Naive B cell (primary cell): ENCODE data around the gene RHOC. TPM values are rescaled to one million over a fixed set of nuclear protein-coding genes. Genes with fewer than 3 reads are reported as not detected.
A peak's percentile ranks its signal among the peaks of the same experiment; 100 is the strongest.

Experiments used
- ATAC-seq, 2 donors: fragments of 150-1000 bp; cut with Tn5 transposase; 2 replicates each; pipeline ENCODE4 v1.10.0; 2021; ENCODE audit warnings: low read depth in 2 of 2, mild to moderate bottlenecking in 2 of 2, moderate library complexity in 2 of 2
- DNase-seq: peaks from one replicate; pipeline ENCODE4 v3.0.0; 2022
- H3K27ac Mint-ChIP-seq, 6 donors: one replicate each; pipeline ENCODE4 v1.8.0; 2020 to 2022; ENCODE audit warnings: mild to moderate bottlenecking in 6 of 6, mixed read lengths in 6 of 6, moderate library complexity in 5 of 6, inconsistent platforms in 2 of 6
- H3K27me3 Mint-ChIP-seq, 3 donors: one replicate each; pipeline ENCODE4 v1.8.0; 2021 to 2022; ENCODE audit warnings: mixed read lengths in 3 of 3, mild to moderate bottlenecking in 1 of 3
- H3K36me3 Mint-ChIP-seq, 2 donors: one replicate each; pipeline ENCODE4 v1.8.0; 2020 to 2022; ENCODE audit warnings: mixed read lengths in 2 of 2, inconsistent platforms in 1 of 2, mild to moderate bottlenecking in 1 of 2
- H3K4me1 Mint-ChIP-seq, 3 donors: one replicate each; pipeline ENCODE4 v1.8.0; 2020 to 2022; ENCODE audit warnings: mixed read lengths in 3 of 3, inconsistent platforms in 1 of 3, mild to moderate bottlenecking in 1 of 3, moderate library complexity in 1 of 3
- H3K4me3 Mint-ChIP-seq, 8 donors: one replicate each; pipeline ENCODE4 v1.8.0; 2020 to 2022; ENCODE audit warnings: mild to moderate bottlenecking in 8 of 8, mixed read lengths in 8 of 8, moderate library complexity in 8 of 8, inconsistent platforms in 2 of 8
- H3K9me3 Mint-ChIP-seq, 7 donors: one replicate each; pipeline ENCODE4 v1.8.0; 2020 to 2022; ENCODE audit warnings: mixed read lengths in 7 of 7, mild to moderate bottlenecking in 5 of 7, inconsistent platforms in 2 of 7, moderate library complexity in 1 of 7
- polyA plus RNA-seq, 6 donors: library from polyadenylated mRNA; unstranded; fragments of 300-500 nt; fragmentation: Illumina TruSeq; gene quantifications; one replicate each; pipeline ENCODE4 v1.2.3, GENCODE V29; 2021; ENCODE audit warnings: low read depth in 6 of 6

The RHOC gene
- polyA plus RNA-seq, 6 donors from 2014 or later = 34.7 to 85.7 (median 52.0) TPM

DNA sequence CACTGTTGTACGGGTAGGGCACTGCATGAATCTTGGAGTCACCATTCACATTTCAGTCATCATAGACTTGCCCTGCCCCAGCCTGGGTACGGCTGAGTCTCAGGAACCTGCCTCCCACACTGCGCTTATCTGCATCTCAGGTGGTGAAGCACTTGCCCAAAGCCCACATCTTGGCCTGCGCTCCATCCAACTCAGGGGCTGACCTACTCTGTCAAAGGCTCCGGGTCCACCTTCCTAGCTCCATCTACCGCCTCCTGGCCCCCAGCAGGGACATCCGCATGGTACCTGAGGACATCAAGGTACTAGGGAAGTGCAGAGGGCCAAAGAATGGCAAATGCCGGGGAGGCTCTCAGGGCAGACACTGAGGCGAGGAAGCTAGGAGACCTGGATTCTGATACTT is 11.7 kb downstream of the RHOC start:
- peaks cover 13 to 14% of the 10 kb centered on the region in 2 donors for H3K36me3 Mint-ChIP-seq

DNA sequence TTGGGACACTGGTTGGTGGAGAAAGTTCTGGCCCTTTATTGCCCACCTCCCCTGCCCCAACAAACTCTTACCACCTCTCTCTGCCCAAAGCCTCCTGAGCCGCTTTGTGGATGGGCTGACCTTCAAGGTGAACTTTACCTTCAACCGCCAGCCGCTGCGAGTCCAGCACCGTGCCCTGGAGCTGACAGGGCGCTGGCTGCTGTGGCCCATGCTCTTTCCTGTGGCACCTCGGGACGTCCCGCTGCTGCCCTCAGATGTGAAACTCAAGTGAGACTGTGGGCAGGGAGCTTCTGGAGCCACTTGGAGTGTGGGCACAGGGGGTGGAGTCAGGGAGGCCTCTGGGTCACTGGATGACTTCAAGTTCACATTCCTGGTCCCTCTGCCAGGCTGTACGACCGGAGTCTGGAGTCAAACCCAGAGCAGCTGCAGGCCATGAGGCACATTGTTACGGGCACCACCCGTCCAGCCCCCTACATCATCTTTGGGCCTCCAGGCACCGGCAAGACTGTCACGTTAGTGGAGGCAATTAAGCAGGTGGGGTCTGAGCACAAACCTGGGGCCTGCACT is 12.5 kb downstream of the RHOC start:
- Mint-ChIP-seq H3K36me3 (peaks cover 13 to 14% of the 10 kb centered on the region in 2 donors), H3K27ac (no peak overlapping the region)

More for the DNA sequence above, 11.7 kb downstream of the RHOC start:
- Mint-ChIP-seq H3K27me3 (no peaks in the 10 kb centered on the region), H3K4me3 (peak overlapping the region in 1 of 8 donors; percentile 35), H3K4me1 (peaks cover 13 to 28% (median 18%) of the 10 kb centered on the region in 3 donors), H3K9me3 (no peaks in the 10 kb centered on the region), H3K27ac (no peak overlapping the region)
- DNase-seq (no peak), ATAC-seq (no peak)

DNA sequence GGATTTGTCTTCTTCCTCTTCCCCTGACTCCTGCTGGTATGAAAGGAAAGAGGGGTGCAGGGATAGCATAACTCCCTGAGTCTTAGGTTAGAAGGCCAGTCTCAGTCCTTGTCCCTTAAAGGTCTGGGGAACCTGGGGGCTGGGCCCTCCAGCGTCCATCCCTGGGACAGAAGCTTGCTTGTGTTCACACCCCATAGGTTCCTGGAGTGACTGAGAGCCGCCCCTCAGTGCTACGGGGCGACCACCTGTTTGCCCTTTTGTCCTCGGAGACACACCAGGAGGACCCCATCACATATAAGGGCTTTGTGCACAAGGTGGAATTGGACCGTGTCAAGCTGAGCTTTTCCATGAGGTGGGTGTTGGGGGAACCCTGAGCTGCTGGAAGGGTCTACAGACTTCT is 13.1 kb downstream of the RHOC start:
- Mint-ChIP-seq H3K36me3 (peaks cover 13 to 14% of the 10 kb centered on the region in 2 donors), H3K27ac (peak overlapping the region in 1 of 6 donors; percentile 27)

More for the DNA sequence above, 12.5 kb downstream of the RHOC start:
- no peaks in the 10 kb centered on the region for H3K9me3 Mint-ChIP-seq
- DNase-seq (no peak), ATAC-seq (no peak)
- peaks cover 5 to 20% (median 10%) of the 10 kb centered on the region in 3 donors for H3K4me1 Mint-ChIP-seq
- H3K27me3 Mint-ChIP-seq = no peaks in the 10 kb centered on the region
- H3K4me3 Mint-ChIP-seq = no peak overlapping the region

DNA sequence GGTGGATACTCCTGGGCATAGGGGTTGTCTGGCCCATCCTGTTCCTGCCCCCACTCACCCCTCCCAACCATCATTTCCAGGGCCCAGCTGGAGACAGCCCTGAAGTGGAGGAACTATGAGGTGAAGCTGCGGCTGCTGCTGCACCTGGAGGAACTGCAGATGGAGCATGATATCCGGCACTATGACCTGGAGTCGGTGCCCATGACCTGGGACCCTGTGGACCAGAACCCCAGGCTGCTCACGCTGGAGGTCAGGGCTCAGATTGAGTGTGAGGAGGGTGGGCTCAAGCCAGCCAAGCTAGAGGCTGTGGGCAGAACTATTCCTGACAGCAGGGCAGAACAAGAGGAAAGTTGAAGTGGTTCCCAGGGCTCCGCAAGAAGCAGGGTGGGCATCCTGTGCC is 14.2 kb downstream of the RHOC start:
- H3K27me3 Mint-ChIP-seq = no peaks in the 10 kb centered on the region
- H3K4me3 Mint-ChIP-seq = no peak overlapping the region
- H3K4me1 Mint-ChIP-seq = peaks cover 2 to 6% (median 5%) of the 10 kb centered on the region in 3 donors
- peaks cover 13 to 14% of the 10 kb centered on the region in 2 donors for H3K36me3 Mint-ChIP-seq
- ATAC-seq (no peak), DNase-seq (no peak)
- H3K9me3 Mint-ChIP-seq = no peaks in the 10 kb centered on the region
- H3K27ac Mint-ChIP-seq = no peak overlapping the region

More for the DNA sequence above, 13.1 kb downstream of the RHOC start:
- ATAC-seq = no peak
- DNase-seq = no peak
- Mint-ChIP-seq H3K4me3 (peak overlapping the region in 1 of 8 donors; percentile 25), H3K27me3 (no peaks in the 10 kb centered on the region), H3K4me1 (peaks cover 0 to 14% (median 6%) of the 10 kb centered on the region in 3 donors), H3K9me3 (no peaks in the 10 kb centered on the region)

DNA sequence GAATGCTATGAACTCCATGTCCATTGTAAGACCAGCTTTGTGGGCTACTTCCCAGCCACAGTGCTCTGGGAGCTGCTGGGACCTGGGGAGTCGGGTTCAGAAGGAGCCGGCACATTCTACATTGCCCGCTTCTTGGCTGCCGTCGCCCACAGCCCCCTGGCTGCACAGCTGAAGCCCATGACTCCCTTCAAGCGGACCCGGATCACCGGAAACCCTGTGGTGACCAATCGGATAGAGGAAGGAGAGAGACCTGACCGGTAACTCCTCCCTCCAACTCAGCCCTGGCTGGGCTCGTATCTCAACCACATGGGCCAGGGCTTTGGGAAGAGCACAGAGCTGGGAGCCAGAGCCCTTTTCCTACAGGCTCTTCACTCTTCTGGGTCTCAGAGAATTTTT is 17.1 kb downstream of the RHOC start:
- H3K4me1 Mint-ChIP-seq = peaks cover 5 to 11% (median 7%) of the 10 kb centered on the region in 3 donors
- H3K4me3 Mint-ChIP-seq = no peak overlapping the region
- H3K36me3 Mint-ChIP-seq = peaks cover 11 to 13% of the 10 kb centered on the region in 2 donors
- ATAC-seq (no peak), DNase-seq (no peak)
- H3K9me3 Mint-ChIP-seq = no peaks in the 10 kb centered on the region
- no peaks in the 10 kb centered on the region for H3K27me3 Mint-ChIP-seq
- H3K27ac Mint-ChIP-seq = no peak overlapping the region

DNA sequence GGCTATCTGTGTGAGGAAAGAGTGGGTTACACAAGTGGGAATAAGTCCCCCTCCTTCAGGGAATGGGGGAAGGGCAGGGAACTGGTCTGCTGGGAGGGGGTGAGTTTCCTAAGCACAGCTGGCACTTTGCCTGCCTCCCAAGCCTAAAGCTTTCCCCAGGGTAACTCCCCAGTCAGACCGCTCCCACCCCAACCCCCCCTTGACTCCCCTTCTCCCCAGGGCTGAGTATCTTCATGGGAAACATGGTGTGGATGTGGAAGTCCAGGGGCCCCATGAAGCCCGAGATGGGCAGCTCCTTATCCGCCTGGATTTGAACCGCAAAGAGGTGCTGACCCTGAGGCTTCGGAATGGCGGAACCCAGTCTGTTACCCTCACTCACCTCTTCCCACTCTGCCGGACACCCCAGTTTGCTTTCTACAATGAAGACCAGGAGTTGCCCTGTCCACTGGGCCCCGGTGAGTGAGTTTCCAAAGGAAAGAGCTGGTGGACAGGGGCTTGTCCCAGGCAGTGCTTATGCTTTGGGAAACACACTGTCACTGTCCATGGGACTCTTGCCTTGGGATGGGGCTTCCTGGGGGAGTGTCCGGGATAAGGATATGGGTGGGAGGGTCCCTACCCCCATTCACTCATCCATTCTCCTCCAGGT is 17.6 kb downstream of the RHOC start:
- H3K4me3 Mint-ChIP-seq = no peak overlapping the region
- H3K27me3 Mint-ChIP-seq = no peaks in the 10 kb centered on the region
- peaks cover 5 to 11% (median 7%) of the 10 kb centered on the region in 3 donors for H3K4me1 Mint-ChIP-seq
- ATAC-seq = no peak
- no peak overlapping the region for H3K27ac Mint-ChIP-seq
- no peak for DNase-seq
- H3K9me3 Mint-ChIP-seq = no peaks in the 10 kb centered on the region
- peaks cover 10 to 13% of the 10 kb centered on the region in 2 donors for H3K36me3 Mint-ChIP-seq

DNA sequence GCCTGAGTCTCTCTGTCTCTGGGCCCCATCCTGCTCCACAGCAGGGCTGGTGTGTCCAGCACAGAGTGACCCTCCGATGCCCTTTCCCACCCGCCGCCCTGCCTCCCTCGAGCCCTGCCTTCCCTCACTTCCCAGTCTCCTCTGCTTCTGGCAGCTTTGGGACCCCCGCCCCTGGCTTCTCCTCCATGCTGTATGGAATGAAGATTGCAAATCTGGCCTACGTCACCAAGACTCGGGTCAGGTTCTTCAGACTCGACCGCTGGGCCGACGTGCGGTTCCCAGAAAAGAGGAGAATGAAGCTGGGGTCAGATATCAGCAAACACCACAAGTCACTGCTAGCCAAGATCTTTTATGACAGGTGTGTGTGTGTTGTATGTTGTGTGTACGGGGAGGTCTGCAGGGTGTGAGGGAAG is 18.1 kb downstream of the RHOC start:
- Mint-ChIP-seq H3K27ac (peak overlapping the region in 2 of 6 donors; percentile 56 to 78), H3K27me3 (no peaks in the 10 kb centered on the region), H3K36me3 (peaks cover 10 to 13% of the 10 kb centered on the region in 2 donors), H3K4me3 (no peak overlapping the region), H3K9me3 (no peaks in the 10 kb centered on the region), H3K4me1 (peaks cover 5 to 11% (median 7%) of the 10 kb centered on the region in 3 donors)
- ATAC-seq (no peak), DNase-seq (no peak)

DNA sequence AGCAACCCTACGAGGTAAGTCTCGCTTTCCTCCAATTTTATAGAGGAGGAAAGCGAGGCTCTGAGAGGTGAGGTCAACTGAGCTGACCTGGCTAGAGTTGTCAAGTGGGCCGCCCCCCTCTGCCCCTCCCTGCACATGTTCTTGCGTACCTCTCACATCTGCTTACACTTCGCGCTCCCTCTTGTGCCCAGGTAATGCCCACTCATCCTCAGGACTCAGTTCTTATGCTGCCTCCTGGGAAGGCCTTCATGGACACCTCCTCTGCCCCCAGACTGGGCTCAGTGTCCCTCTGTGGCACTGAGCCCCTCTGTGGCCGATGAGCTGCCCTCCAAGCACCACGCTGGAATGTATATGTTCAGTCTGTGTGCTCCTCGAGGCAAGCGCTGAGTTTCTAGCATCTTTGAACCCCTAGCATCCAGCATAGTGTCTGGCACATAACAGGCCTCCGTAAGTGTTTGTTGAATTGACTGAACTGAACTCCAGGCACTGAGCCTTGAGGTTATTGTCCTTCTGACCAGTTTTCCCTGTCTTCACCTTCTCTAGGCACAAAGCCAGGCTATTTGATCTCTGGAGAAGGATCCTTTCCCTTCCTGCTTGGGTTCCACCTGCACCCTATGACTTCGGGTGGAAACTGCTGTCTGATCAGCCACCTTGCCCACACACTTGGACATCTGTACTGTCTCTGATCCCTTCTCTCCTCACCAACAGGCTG is 19.0 kb downstream of the RHOC start:
- no peaks in the 10 kb centered on the region for H3K9me3 Mint-ChIP-seq
- DNase-seq = no peak
- H3K27ac Mint-ChIP-seq = peak overlapping the region in 2 of 6 donors; percentile 24 to 56

DNA sequence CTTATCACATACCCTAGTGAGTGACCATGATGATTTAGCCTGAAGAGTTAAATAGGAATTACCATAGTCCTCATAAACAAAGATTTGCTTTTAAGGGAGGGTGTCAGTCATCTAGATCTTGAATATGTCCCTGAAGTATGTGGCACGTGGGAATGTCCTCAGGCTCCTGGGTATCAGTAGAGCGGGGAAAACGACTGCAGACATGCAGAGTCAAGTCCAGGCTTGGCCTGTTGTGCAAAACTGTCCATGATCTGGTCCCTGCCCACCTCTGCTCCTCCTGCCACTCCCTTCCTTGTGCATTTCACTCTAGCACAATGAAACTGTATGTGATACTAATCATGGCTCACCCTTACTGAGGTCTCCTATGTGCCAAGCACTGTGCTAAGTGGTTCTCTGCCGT is 19.6 kb downstream of the RHOC start:
- peak overlapping the region in 2 of 6 donors; percentile 56 to 65 for H3K27ac Mint-ChIP-seq
- no peaks in the 10 kb centered on the region for H3K9me3 Mint-ChIP-seq
- peaks cover 9 to 10% of the 10 kb centered on the region in 2 donors for H3K36me3 Mint-ChIP-seq
- no peak overlapping the region for H3K4me3 Mint-ChIP-seq
- no peak for ATAC-seq
- H3K4me1 Mint-ChIP-seq = peaks cover 5 to 11% (median 7%) of the 10 kb centered on the region in 3 donors
- H3K27me3 Mint-ChIP-seq = no peaks in the 10 kb centered on the region
- DNase-seq = no peak

More for the DNA sequence above, 19.0 kb downstream of the RHOC start:
- ATAC-seq = no peak
- H3K4me1 Mint-ChIP-seq = peaks cover 5 to 11% (median 7%) of the 10 kb centered on the region in 3 donors
- H3K4me3 Mint-ChIP-seq = no peak overlapping the region
- H3K27me3 Mint-ChIP-seq = no peaks in the 10 kb centered on the region
- peaks cover 10 to 13% of the 10 kb centered on the region in 2 donors for H3K36me3 Mint-ChIP-seq

DNA sequence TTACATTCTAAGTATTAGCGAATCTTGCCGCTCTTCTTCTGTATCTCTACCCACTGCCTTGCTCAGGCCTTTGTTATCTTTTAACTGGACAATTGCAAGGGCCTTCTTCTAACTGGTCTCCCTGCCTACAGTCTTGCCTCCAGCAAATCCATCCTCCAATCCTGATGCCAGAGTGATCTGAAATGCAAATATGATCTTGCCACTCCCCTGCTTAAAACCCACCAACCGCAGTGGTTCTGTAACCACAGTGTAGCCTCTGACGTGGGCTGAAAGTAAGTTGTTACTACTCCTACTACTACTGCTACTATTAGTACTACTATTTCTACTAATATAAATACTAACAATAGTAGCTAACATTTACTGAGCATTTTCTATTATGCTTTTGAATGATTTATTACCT is 20.1 kb downstream of the RHOC start:
- H3K27me3 Mint-ChIP-seq = no peaks in the 10 kb centered on the region
- peak overlapping the region in 1 of 6 donors; percentile 65 for H3K27ac Mint-ChIP-seq
- H3K4me3 Mint-ChIP-seq = peak overlapping the region in 1 of 8 donors; percentile 10
- ATAC-seq (no peak), DNase-seq (no peak)
- H3K4me1 Mint-ChIP-seq = peaks cover 5 to 11% (median 7%) of the 10 kb centered on the region in 3 donors
- no peaks in the 10 kb centered on the region for H3K9me3 Mint-ChIP-seq
- peaks cover 4 to 5% of the 10 kb centered on the region in 2 donors for H3K36me3 Mint-ChIP-seq

DNA sequence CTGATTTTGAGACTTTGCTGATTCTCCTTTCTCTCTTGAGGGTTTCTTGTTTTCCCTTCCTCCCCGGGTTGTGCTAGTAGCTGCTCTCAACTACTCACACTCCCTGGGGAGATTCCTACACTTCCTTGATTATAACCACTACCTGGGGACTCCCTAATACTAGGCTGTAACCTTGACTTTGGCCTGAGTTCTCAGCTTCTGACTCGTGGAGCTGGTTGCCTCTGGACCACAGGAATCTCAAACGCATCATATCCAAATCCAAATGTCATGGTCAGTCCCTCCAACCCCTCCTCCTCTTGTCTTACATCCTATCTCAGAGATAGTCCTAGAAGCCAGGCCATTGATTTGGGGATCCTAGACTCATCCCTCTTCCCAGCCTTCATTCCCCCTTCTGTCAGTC is 20.5 kb downstream of the RHOC start:
- H3K27ac Mint-ChIP-seq = peak overlapping the region in 1 of 6 donors; percentile 65
- peaks cover 0 to under 1% of the 10 kb centered on the region in 2 donors for H3K36me3 Mint-ChIP-seq
- H3K4me1 Mint-ChIP-seq = peaks cover 5 to 11% (median 7%) of the 10 kb centered on the region in 3 donors

DNA sequence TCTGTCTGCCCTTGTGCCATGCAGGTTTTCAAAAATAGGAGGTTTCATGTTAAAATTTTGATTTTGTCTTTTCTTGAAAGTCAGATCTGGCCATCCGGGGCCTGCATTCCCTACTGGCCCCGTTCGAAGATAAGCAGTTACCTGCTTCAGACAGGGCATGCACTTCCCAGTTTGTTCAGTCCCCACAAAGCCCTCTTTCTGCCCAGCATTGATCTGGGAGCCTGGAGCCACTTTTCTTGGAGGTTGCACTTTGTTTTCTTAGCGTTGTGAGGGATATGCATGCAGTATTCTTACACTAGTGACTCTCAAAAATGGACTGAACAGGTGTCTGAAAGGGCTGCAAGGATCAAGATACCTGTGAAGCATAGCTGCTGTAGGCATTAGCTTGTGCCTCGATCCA is 21.0 kb downstream of the RHOC start:
- no peak for ATAC-seq
- DNase-seq = no peak
- Mint-ChIP-seq H3K36me3 (no peaks in the 10 kb centered on the region), H3K4me3 (no peak overlapping the region), H3K27me3 (no peaks in the 10 kb centered on the region), H3K27ac (peak overlapping the region in 1 of 6 donors; percentile 62), H3K4me1 (peaks cover 5 to 11% (median 7%) of the 10 kb centered on the region in 3 donors), H3K9me3 (no peaks in the 10 kb centered on the region)

More for the DNA sequence above, 20.5 kb downstream of the RHOC start:
- ATAC-seq (no peak), DNase-seq (no peak)
- Mint-ChIP-seq H3K4me3 (peak overlapping the region in 1 of 8 donors; percentile 10), H3K9me3 (no peaks in the 10 kb centered on the region), H3K27me3 (no peaks in the 10 kb centered on the region)

DNA sequence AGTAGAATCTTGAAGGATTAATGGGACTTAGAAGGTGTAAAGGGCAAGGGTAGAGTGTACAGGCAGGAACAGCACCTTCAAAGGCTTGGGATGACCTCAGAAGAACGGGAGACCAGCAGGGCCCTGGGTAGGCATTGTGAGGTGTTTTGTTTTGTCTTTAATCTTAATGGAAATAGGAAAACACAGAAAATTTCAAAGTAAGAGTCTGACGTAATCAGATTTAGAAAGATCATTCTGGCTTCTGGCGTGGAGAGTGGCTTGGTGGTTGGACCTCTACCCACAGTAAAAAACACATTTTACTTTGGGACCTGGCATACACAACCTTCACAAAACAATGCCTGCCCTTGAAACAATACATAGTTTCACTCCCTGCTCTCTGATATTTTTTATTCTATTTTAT is 28.3 kb downstream of the RHOC start:
- no peaks in the 10 kb centered on the region for H3K27me3 Mint-ChIP-seq
- no peak for DNase-seq
- no peaks in the 10 kb centered on the region for H3K9me3 Mint-ChIP-seq
- no peak for ATAC-seq
- H3K4me1 Mint-ChIP-seq = peaks cover 22 to 36% (median 26%) of the 10 kb centered on the region in 3 donors
- H3K27ac Mint-ChIP-seq = peak overlapping the region in 1 of 6 donors; percentile 0
- H3K36me3 Mint-ChIP-seq = no peaks in the 10 kb centered on the region
- H3K4me3 Mint-ChIP-seq = no peak overlapping the region
